HG03571 (cell line): ENCODE results near the gene THAP3.
"Not testable (repeated sequence)": the region's sequence is repeated elsewhere in the genome, so short reads cannot be mapped to it uniquely, and the experiment has no call there.

Experiments used
- ATAC-seq: cut with Tn5 transposase; IDR thresholded peaks from one replicate; pipeline ENCODE4 v1.9.1; 2021; ENCODE audit not compliant: unreplicated experiment

THAP3 gene

DNA sequence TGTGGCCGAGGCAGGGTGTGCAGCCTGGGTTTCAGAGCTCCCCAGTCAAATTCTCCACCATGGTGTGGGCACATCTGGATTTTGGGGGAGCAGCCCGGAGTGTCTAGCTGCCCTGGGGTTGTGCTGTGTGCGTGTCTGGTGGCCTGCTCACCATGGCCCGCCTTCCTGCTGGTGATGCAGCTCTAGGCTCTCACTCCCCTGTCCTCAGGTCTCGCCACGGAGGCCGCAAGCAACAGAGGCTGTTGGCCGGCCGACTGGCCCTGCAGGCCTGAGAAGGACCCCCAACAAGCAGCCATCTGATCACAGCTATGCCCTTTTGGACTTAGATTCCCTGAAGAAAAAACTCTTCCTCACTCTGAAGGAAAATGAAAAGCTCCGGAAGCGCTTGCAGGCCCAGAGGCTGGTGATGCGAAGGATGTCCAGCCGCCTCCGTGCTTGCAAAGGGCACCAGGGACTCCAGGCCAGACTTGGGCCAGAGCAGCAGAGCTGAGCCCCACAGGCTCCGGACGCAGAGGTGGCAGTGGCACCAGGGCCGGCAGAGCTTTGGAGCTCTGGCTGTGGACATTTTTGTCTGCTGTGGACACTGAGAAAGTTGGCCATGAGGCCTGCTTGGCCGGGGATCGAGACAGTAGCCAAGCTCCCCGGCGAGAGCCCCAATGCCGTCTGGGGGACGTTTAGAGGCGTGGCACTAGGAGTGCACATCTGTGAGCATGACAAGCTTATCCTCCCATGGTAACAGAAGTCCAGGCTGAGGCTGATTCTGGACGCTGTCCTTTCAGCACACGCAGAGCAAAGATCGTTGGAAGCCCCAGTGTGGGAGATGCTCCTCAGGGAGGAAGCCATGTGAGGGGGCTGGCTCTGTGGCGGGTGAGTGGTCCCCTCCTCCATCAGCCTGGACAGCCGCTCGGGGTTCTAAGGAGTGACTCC is 8.2 kb downstream of the THAP3 start:
- ATAC-seq, result no peak

DNA sequence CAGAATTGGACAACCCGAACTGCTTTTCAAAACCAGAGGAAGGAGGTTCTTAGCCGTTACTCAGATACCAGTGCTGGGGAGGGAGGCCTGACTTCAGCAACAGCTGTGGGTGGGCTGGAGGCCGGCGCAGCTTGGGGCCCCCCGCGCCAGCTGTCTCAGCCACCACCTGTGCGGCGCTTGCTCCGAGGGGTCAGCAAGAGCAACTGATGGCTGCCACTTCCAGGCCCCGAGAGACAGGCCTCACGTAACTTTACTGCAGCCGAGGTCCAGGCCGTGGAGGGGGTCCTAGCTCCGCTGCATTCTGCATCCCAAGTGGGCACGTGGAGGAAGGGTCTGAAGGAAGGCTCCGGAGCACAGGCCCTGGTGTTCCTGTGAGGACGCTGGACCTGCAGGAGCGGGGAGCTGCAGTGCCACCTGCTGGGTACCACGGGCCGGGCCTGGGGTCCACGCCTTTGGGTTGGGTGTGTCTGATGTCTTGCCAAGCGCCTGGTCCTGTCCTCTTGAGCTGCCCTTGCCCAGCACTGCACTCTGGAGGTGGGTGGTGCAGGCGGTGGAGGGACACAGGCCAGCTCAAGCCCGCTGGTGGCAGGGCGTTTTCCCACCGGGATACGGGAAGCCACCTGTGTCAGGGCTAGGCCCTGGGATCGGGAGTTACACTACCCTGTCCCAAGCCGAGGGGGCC is 9.8 kb downstream of the THAP3 start:
- no peak for ATAC-seq

DNA sequence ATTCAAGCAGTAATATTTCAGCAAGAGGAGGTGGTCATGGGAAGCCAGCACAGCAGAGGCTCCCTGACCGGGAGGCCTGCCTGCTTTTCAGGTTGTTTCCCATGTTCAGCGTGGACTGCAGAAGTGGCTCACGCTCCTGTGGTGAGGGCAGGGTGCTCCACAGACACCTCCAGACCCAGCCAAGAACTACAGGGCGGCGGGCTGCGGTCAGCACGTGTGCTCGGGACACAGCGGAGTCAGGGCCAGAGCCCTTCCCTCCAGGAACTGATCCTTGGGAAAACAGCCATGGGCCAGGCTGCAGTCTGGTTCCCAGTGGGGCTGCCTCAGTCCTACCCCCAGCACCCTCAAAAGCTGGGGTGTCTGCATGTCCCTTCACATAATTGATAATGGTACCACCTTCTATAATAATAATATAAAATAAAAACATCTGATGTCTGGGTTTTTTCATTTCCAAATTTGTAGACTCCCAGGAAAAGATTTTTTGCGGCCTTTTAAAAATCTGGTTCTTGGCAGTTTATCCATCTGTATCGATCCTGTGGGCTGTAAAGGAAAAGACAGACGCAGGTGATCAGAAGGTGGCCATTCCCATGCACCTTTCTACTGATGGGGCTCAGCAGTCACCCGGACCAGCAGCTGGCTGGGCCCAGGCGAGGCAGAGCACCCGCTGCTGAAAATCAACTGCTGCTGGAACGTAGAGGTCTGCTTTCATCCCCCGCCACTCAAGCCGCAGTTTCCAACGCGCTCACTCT is 10.7 kb downstream of the THAP3 start:
- ATAC-seq, result no peak

- no peak for ATAC-seq
These were observed 11.5 kb downstream of the THAP3 start for GRCh38 chr1:6635910-6636760.

DNA sequence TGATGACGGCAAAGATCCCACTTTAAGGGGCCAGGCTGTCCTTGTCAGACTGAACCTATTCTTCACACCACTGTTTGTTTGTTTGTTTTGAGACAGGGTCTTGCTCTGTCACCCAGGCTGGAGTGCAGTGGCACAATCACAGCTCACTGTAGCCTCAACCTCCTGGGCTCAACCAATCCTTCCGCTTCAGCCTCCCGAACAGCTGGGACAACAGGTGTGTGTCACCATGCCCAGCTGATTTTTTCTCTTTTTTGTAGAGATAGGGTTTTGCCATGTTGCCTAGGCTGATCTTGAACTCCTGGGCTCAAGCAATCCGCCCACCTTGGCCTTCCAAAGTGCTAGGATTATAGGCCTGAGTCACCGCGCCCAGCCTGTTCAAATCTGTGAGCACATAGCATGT is 12.1 kb downstream of the THAP3 start:
- ATAC-seq, result not testable (repeated sequence)

- ATAC-seq, result no peak
These were observed 13.1 kb downstream of the THAP3 start for GRCh38 chr1:6637770-6638169.

DNA sequence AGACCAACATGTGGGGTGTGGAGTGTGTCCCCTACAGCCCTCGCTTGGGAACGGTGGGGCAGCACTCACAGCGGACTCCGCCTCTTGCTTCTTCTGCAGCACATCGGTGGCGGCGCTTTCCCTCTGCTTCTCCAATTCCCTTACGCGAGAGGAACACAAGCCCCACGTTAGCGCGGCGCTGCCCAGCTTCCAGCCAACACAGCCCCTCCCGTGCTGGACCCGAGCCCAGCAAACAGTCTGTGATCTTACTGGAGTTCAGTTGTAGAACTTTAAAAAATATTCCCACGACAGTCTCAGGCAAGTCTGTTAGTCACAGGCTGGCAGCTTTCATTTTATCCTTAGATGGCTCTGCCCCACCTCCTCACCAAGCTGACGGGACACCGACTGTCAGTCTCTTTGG is 13.6 kb downstream of the THAP3 start:
- no peak for ATAC-seq

DNA sequence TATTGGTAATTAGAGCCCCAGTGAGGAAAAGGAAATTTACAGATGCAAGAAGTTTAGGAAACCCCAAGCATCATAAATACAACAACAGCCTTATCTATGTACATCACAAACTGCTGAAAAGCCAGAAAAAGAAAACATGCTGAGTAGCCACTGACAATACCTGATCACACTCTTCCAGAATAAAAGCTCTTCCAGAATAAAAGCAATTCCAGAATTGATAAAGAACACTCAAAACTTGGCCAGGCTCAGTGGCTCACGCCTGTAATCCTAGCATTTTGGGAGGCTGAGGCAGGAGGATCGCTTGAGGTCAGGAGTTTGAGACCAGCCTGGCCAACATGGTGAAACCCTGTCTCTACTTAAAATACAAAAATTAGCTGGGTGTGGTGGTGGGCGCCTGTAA is 16.2 kb downstream of the THAP3 start:
- not testable (repeated sequence) for ATAC-seq

DNA sequence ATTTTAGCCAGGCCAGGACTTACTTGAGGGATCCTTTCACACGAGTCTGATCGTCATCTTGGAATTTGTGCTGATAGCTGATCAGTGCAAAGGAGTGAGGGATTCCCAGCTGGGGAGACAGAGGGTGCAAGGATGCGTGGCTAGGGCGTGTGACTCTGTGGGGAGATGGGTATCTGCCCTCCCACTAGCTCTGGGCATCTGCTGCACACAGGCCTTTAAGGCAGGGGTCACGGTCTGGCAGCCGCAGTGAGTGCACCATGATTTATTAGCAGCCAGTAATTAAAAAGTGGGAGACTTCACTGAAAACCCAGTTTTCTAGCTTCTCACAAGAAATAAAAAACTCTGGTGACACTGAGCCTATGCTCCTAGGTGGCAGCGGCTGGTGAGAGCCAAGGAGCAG is 20.4 kb downstream of the THAP3 start:
- no peak for ATAC-seq

DNA sequence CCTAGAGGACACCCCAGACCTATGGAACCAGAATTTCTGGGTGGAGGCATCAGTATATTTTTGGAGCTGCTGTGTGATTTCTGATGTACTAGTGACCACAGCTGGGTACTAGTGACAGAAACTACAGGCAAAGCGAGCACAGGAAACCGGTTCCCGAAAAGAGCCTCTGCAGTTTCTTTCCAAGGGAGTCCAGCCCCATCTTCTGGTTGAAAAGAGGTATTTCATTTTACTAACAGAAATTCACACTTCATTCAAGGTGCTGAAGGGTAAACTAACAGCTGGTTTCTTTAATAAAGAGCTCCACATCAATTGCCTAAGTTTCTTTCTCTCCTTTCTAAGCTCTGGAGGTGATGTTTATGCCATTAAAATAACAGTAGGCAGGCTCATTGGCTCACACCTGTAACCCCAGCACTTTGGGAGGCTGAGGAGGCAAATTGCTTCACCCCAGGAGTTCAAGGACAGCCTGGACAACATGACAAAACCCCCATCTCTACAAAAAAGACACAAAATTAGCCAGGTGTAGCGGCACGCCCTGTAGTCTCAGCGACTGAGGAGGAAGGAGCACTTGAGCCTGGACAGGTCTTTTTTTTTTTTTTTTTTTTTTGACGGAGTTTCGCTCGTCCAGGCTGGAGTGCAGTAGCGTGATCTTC is 22.0 kb downstream of the THAP3 start:
- ATAC-seq, result no peak

- no peak for ATAC-seq
These were observed 23.9 kb downstream of the THAP3 start for GRCh38 chr1:6648556-6648955.

DNA sequence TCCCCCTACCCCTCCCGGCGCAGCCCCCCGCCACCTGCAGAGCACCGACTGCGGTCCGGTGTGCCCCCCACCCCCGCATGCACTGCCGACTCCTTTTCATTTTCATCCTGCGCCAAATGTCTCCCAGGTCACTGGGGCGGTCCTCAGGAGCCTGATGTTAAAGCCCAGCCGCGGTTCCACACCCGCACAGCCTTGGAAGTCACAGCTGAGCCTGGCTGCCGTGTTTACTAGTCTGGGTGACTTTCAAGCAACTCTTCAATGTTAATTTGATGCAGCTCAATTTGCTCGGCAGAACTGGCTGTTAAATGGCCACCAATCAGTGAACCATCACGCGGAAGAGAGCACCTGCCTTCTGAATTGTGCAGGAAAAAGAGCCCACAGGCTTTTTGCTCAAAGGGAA is 27.2 kb downstream of the THAP3 start:
- ATAC-seq, result no peak

- ATAC-seq, result no peak
These were observed 28.3 kb downstream of the THAP3 start for GRCh38 chr1:6652986-6653385.

DNA sequence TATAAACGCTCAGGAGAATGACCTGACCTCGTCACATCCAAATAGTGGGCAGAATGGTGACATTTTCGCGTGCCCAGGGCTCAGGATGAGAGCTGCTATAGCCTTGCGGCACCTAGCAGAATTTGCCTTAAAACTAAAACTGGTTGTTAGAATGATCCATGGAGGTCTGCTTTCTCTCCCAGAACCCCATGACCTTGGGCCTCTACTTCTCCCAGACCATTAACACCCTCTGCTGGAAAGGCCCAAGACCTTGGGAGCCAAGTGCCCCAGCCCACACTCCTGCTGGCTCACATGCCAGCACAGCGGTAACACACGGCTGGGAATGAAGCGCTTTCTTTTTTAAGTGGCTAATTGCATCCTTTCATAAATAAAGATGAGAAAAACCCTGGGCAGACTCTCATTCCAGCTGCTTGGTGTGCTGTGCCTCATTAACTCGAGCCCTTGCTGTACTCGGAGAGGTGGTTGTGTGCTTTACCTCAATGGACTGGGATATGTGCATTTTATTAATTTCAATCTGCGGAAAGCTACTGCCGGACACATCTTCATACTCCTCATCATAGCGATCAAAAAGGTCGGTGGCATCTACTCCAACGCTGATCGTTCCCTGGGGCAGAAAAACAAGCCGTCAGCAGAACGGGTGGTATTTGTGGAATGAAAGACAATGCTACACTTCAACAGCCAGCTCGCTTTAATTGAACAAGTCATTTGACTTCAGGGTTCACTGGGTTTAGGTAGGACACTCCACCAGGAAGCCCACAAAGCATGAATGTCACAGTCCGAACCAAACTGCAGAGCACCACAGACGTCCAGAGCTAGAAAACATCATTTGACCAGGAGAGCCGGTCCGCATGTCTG is 29.0 kb downstream of the THAP3 start:
- no peak for ATAC-seq

DNA sequence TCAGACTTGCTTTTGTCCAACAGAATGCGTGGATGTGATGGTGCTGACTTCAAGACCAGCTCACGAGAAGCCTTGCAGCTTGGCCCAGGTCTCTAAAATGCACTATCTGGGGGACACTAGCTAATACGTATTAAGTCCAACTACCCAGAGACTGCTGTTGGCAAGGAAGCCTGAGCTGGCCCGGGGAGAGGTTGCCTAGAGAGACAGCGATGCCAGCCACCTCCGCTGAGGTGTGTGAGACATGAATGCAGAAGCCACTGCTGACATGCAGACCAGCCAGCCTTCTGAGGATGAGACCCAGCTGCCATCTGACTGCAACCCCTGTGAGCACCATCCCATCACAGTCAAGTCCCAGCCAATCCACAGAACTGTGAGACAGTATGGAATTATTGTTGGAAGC is 32.5 kb downstream of the THAP3 start:
- no peak for ATAC-seq

DNA sequence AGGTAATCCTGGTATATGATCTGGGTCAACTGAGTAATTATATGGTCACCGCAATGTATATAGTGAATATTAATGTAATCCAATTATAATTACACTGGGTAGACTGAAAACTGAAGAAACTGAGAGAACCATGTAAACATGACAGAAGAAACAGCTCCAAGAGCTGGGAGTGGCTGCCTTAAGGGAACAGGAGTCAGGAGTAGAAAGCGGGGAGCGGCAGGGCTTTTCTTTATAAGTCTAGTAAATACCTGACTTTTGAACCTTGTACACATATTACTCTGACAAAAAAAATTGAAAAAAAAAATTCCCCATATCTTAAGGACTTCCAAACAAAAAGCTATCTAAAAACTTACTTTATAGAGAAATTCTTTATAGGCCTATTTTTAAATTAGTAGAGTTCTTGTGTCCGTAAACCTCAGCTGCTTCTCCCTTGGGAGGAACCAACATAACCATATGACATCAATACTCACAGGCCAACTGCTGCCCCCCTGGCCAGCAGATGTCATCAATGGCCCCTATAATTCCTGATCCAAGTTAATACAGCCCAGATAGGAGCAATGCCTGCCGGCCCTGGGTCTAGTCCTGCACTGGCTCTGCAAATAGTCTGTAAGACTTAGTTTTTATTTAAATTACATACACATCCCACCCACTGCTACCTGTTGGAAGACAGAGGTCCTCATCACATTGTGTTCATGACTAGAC is 33.8 kb downstream of the THAP3 start:
- no peak for ATAC-seq

GRCh38 chr1:6660415-6661049 is 35.9 kb downstream of the THAP3 start:
- no peak for ATAC-seq

- not testable (repeated sequence) for ATAC-seq
These were observed 37.8 kb downstream of the THAP3 start for GRCh38 chr1:6662468-6662867.
